Loucy (cell line): ENCODE data around the gene HPSE2.

Experiments used
- H2AFZ ChIP-seq: fragments of 200-600 bp; sonication (generic); 2 replicates; pipeline ENCODE4 v1.6.0; 2016; ENCODE audit warnings: antibody characterized with exemption, mild to moderate bottlenecking, low read length, moderate library complexity
- H3F3A ChIP-seq: fragments of 200-600 bp; 2 replicates; pipeline ENCODE4 v1.6.0; 2016; ENCODE audit warnings: antibody characterized with exemption, low read depth, mild to moderate bottlenecking
- H3K27me3 ChIP-seq: fragments of 200-600 bp; sonication (generic); 2 replicates; pipeline ENCODE4 v1.6.1; 2014; ENCODE audit warnings: low read length, mild to moderate bottlenecking; ENCODE audit not compliant: insufficient read depth, poor library complexity, severe bottlenecking
- H3K36me3 ChIP-seq: fragments of 200-600 bp; sonication (generic); 2 replicates; pipeline ENCODE4 v1.6.1; 2016; ENCODE audit warnings: low read length; ENCODE audit not compliant: insufficient read depth
- H3K4me1 ChIP-seq: fragments of 200-600 bp; sonication (generic); 2 replicates; pipeline ENCODE4 v1.5.1; 2014; ENCODE audit warnings: low read length, mild to moderate bottlenecking; ENCODE audit not compliant: insufficient read depth, poor library complexity, severe bottlenecking
- H3K4me2 ChIP-seq: fragments of 200-600 bp; sonication (generic); 2 replicates; pipeline ENCODE4 v1.6.0; 2014; ENCODE audit warnings: antibody characterized with exemption, low read length, low read depth, mild to moderate bottlenecking; ENCODE audit not compliant: poor library complexity, severe bottlenecking
- H3K4me3 ChIP-seq: fragments of 200-600 bp; sonication (generic); 2 replicates; pipeline ENCODE4 v1.5.1; 2014; ENCODE audit warnings: low read length, mild to moderate bottlenecking, mixed read lengths; ENCODE audit not compliant: poor library complexity, severe bottlenecking
- H3K79me2 ChIP-seq: fragments of 200-600 bp; sonication (generic); 2 replicates; pipeline ENCODE4 v1.6.1; 2014; ENCODE audit warnings: low read length; ENCODE audit not compliant: insufficient read depth
- H3K9ac ChIP-seq: fragments of 200-600 bp; sonication (generic); 2 replicates; pipeline ENCODE4 v1.6.0; 2014; ENCODE audit warnings: mild to moderate bottlenecking, low read depth, low read length, moderate library complexity; ENCODE audit not compliant: poor library complexity, severe bottlenecking
- H3K9me2 ChIP-seq: fragments of 200-600 bp; sonication (generic); replicated peaks from 2 replicates; pipeline ENCODE4 v1.6.1; 2016; ENCODE audit warnings: low read depth, low read length, mixed read lengths
- H3K9me3 ChIP-seq: fragments of 200-600 bp; sonication (generic); 2 replicates; pipeline ENCODE4 v1.6.1; 2014; ENCODE audit warnings: mild to moderate bottlenecking, antibody characterized with exemption, low read length, low read depth; ENCODE audit not compliant: insufficient read depth
- H4K20me1 ChIP-seq: fragments of 200-600 bp; sonication (generic); 2 replicates; pipeline ENCODE4 v1.6.0; 2014; ENCODE audit warnings: antibody characterized with exemption, low read length, mild to moderate bottlenecking; ENCODE audit not compliant: insufficient read depth, poor library complexity, severe bottlenecking
- CTCF ChIP-seq: fragments of 200-600 bp; sonication (generic); conservative IDR thresholded peaks from 2 replicates; pipeline ENCODE4 v1.5.1; 2014; ENCODE audit warnings: mild to moderate bottlenecking, antibody characterized with exemption, low read length
- EZH2phosphoT487 ChIP-seq: fragments of 200-600 bp; IDR thresholded peaks from 2 replicates; pipeline ENCODE4 v1.6.1; 2018; ENCODE audit warnings: antibody characterized with exemption, mild to moderate bottlenecking, moderate library complexity, borderline replicate concordance

The HPSE2 gene

GRCh38 chr10:98577168-98577567, 658.5 kb downstream of the HPSE2 start:
- Histone ChIP-seq H3K9ac (no peak overlapping the region), H3F3A (no peaks in the 10 kb centered on the region), H3K36me3 (no peaks in the 10 kb centered on the region), H3K27me3 (no peaks in the 10 kb centered on the region), H3K4me2 (no peak overlapping the region), H4K20me1 (no peaks in the 10 kb centered on the region), H3K79me2 (no peaks in the 10 kb centered on the region), H3K4me3 (no peak overlapping the region), H2AFZ (no peak overlapping the region), H3K4me1 (peaks cover 4% of the 10 kb centered on the region), H3K9me3 (no peaks in the 10 kb centered on the region), H3K9me2 (no peaks in the 10 kb centered on the region)
- TF ChIP-seq EZH2phosphoT487, result no peak
- TF ChIP-seq CTCF, result no peak

- H3K9me3 ChIP-seq, result no peaks in the 10 kb centered on the region
- no peak overlapping the region for H3K4me2 ChIP-seq
- no peak overlapping the region for H3K9ac ChIP-seq
- H3K4me1 ChIP-seq, result peaks cover 4% of the 10 kb centered on the region
- no peaks in the 10 kb centered on the region for H3F3A ChIP-seq
- H3K36me3 ChIP-seq, result no peaks in the 10 kb centered on the region
- H3K79me2 ChIP-seq, result no peaks in the 10 kb centered on the region
- no peaks in the 10 kb centered on the region for H4K20me1 ChIP-seq
- TF ChIP-seq CTCF, result no peak
- no peak for TF ChIP-seq EZH2phosphoT487
- H3K4me3 ChIP-seq, result no peak overlapping the region
- no peaks in the 10 kb centered on the region for H3K9me2 ChIP-seq
- H3K27me3 ChIP-seq, result no peaks in the 10 kb centered on the region
- H2AFZ ChIP-seq, result 0 out of 2 replicates have a peak overlapping the region, but pooled peaks have one; percentile 7
Measured at GRCh38 chr10:98576096-98576495, 659.6 kb downstream of the HPSE2 start.

- H3F3A ChIP-seq, result no peaks in the 10 kb centered on the region
- H3K9me2 ChIP-seq, result no peaks in the 10 kb centered on the region
- TF ChIP-seq CTCF (no peak), EZH2phosphoT487 (no peak)
- no peaks in the 10 kb centered on the region for H4K20me1 ChIP-seq
- H3K4me2 ChIP-seq, result no peak overlapping the region
- no peak overlapping the region for H3K4me3 ChIP-seq
- H3K36me3 ChIP-seq, result no peaks in the 10 kb centered on the region
- no peaks in the 10 kb centered on the region for H3K9me3 ChIP-seq
- H3K79me2 ChIP-seq, result no peaks in the 10 kb centered on the region
- H3K9ac ChIP-seq, result no peak overlapping the region
- peaks cover 4% of the 10 kb centered on the region for H3K4me1 ChIP-seq
- 0 out of 2 replicates have a peak overlapping the region, but pooled peaks have one; percentile 63 for H2AFZ ChIP-seq
- H3K27me3 ChIP-seq, result no peaks in the 10 kb centered on the region
Measured at GRCh38 chr10:98572594-98572993, 663.1 kb downstream of the HPSE2 start.
